NCI-H2107 treated with DMSO at 0.1 percent for 48 hours (cell line): Measurements from ENCODE around the gene CYP19A1.
"Not testable (repeated sequence)": the region's sequence is repeated elsewhere in the genome, so short reads cannot be mapped to it uniquely, and the experiment has no call there.

ENCODE experiments used
- DNase-seq: peaks from one replicate; lab custom pipeline; 2025; ENCODE audit not compliant: unreplicated experiment; lab: John Stamatoyannopoulos, UW

Gene CYP19A1

DNA sequence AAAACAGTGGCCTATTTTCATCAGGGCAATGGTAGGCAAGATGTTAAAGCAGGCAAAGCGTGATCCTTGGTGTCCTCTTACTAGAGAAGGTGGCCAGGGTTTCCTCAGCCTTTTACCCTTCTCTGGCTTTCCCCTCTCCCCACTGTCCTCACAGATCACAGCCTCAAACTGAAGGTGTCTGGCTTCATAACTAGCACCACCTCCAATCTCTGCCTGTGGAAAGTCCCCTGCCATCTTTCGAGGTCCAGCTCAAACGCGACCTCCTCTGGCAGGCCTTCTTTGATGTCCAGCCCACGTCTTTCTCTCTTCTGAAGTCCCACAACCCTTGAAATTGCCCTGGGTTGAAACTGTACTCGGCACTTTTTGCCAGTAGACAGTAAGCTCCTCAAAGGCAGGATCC is 35.9 kb downstream of the CYP19A1 start:
- no peak for DNase-seq

- peak; percentile 34 for DNase-seq
Observed at GRCh38 chr15:51299187-51300015, 39.0 kb downstream of the CYP19A1 start.

DNA sequence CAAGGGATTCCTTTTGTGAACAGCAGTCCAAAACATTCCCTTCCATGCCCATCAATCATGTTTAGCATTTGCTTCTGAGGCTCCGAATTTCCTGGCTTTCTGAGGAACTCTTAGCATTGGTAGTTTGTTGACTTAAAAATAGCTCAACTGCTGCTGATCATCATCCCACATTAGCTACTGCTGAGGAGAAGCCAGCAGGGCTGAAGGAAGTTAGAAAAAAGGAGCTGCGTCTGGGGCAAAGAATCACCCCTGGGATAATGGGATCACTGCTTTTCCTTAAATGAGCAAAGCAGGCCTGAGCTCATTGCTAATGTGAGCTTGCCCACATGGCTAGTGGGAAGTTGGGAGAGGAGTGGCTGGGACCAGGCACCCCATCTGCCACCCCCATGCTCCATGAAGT is 39.8 kb downstream of the CYP19A1 start:
- DNase-seq = no peak

DNA sequence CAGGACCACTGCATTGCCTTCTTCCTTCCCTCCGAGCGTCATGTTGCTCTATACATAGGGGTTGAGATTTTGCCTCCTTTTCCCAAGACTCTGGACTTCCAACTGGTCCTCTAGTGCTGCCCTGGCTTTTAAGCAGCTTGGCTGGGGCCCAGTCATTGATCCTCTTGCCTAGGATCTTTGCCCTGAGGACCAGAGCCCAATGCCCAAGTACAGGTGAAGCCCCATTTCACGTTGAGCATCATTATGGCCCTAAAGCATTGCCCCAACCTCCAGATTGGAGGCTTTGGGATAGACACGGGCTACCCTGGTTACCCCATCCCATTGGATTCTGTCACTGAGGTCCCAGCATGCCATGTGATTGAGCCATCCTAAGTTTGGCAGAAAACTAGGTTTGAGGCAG is 47.7 kb downstream of the CYP19A1 start:
- no peak for DNase-seq

- DNase-seq = no peak
Observed at GRCh38 chr15:51289290-51289689, 49.1 kb downstream of the CYP19A1 start.

DNA sequence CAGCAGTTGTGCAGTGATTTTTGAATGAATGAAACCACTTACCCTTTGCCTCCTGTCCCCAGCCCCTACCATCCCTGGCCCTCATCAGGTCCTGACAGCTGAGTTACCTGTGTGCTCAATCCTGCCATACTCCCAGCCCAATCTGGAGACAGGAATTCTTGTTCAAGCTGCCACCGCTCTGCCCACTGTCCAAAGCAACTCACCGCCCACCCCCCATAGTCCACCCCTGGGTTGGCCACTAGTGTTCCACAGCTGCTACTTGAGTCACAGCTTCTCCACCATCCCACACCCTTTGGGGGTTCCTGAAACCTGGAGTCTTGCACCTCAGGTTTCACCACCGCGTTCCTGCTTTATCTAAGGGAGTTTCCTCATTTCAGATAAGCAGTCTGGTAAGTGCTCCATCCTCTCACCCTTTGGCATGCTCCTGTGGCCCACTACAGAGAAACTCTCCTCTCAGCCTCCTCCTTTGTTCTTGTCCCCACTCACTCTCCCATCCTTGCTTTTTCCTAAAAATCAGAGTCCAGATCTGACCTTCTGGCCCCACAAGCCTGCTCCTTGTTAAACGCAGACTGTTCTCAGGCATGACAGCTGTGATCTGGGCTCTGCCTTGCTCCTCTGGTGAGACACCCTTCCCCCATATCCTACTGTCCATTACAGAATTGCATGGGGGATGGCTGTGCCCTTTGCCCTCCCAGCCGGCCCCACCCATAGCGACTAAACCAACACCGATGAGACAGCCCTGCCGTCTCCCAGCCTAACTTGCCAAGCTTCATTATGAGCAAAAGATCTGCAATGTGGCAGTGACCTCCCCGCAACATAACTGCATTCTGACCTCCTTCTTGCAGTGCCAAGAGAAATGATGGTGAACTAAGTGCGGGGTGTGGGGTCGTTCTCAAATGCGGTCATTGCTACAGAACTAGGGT is 50.0 kb downstream of the CYP19A1 start:
- no peak for DNase-seq

GRCh38 chr15:51286816-51287215 is 51.6 kb downstream of the CYP19A1 start:
- no peak for DNase-seq

DNA sequence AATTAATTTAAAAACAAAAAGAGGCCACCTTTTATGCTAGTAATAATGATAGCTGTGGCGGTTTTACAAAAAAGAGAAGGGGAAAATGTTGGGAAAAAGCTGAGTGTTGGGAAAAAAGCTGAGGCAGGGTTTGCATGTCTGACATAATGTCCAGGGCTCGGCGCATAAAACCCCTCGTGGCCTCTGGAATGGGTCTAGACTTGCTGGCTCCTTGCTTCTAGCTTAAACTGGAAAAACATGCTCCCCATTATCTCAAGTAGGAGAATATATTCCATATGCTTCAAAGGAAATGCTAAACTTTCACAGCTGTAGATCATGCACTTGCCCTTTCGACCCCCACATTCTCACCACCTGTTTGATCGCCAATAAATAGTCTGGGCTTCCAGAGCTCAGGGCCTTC is 53.0 kb downstream of the CYP19A1 start:
- no peak for DNase-seq

GRCh38 chr15:51284871-51285270 is 53.5 kb downstream of the CYP19A1 start:
- DNase-seq = no peak

- no peak for DNase-seq
Observed at GRCh38 chr15:51283026-51283425, 55.4 kb downstream of the CYP19A1 start.

- not testable (repeated sequence) for DNase-seq
Observed at GRCh38 chr15:51282241-51282640, 56.2 kb downstream of the CYP19A1 start.

- no peak for DNase-seq
Observed at GRCh38 chr15:51281368-51281967, 56.9 kb downstream of the CYP19A1 start.

DNA sequence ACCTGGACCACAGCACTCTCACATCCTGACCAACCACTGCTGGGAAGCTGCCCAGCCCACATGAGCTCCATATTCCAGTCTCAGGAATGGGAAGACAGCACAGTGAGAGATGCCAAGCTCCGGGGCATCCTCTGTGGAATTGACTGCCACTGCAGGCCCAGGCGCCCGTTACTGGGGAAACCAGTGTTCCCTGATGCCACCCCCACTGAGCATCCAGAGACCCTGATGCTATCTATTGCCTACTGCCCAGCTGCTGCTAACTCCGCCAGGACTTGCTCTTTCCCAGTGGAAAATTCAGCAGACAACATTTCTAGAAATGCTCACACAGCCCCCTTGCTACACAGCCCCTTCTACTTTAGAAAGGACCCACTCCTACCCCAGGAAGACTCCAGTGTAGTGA is 57.6 kb downstream of the CYP19A1 start:
- no peak for DNase-seq

- DNase-seq = no peak
Observed at GRCh38 chr15:51279391-51279790, 59.0 kb downstream of the CYP19A1 start.

GRCh38 chr15:51277101-51277500 is 61.3 kb downstream of the CYP19A1 start:
- DNase-seq = no peak

DNA sequence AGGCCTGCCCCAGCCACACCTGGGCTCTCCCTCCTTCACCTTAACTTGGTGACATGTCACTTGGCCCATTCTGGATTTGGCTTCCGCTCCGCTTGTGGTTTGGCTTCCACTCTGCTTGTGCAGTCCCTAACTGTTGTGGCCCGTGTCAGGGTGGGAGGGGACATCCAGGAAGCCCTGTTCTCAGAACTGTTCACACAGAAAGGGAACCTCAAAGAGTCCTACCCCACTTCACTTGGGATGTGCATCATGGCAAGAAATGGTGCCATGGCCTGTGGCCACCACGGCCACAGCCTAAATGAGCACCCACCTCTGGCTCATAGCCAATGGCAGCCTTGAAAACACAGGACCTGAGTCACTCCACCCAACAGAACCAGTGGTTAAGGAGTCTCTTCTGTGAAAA is 63.4 kb downstream of the CYP19A1 start:
- no peak for DNase-seq

DNA sequence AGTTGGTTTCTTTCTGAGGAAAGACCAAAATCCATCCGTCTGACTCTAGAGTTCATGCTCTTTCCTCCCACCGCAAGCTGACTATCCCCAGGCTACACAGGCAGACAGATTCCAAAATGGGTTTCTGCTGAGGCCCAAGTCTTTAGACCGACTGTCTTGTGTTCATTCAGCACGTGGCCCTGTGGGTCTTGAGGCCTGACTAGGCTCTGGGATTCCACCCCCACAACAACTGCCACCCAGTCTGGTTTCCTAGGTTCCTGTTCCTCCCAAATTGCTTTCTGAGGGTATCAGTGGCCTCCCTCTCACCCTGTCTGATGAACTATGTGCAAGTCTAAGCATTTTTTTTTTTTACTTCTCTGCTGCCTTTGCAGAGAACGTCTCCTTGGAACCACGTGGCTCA is 67.7 kb downstream of the CYP19A1 start:
- no peak for DNase-seq

DNA sequence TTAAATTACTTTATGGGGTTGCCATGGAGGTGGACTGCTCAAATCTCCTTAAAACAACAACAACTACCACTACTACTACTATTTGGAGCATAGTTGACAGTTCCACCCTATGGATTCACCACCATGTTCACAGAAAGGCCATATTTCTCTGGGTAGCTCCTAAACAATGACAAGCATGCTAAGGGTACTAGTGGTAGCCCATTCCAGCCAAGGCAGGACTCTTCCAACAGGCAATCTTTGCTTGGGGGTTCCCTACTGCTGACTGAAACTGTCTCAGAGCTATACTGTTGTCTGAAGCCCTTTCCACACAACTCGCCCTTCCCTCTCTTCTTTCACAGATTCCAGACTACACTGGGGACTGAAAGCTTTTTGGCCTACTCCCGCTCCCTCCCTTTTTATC is 68.9 kb downstream of the CYP19A1 start:
- no peak for DNase-seq

GRCh38 chr15:51267703-51268083 is 70.7 kb downstream of the CYP19A1 start:
- DNase-seq = no peak

DNA sequence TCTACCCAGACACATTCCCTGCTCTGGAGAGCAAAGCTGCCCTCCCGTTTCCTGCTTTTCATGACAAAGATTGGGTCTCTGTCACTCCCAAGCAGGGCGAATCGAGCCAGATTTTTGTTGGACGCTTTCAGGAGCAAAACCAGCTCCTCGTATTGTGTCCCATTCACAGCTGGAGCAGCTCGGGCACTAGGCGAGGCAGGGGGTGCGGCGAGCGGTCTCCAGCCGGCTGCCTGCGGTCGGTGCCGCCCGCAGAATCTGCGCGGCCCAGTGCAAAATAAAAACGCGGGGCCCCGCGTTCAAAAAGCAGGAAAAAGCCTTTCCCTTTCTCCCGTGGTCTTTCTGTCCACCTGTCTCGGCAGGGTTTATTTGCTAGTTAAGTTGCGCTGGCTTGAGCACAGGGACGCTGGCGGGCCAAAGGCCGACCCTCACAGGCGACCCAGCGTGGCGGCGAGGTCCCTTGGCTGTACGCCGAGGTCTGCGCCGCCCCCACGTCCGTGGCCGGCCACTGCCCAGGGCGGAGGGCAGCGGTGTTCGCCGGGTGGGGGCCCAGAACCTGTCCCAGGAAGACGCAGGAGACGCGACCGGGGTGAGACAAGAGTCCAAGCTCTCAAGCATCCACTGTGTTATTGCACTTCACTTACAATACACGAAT is 71.2 kb downstream of the CYP19A1 start:
- DNase-seq = no peak

DNA sequence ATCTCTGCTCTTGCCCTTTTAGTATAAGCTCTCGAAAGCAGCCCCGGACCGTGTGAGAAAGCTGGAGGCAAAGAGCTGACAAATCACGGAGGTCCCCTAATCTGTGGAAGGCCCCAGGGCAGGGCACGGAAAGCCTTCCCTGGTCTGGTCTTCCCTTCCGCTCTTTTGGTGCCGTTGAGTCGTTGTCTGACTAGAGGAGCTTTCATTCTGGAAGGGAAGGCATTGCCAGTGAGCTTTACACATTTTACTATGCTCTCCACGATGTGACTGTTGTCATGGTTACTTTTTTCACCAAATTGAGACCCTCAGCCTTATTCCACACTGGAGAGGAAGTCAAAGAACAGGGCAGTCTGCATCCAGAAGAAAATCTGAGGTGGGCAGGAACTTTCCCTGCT is 71.7 kb downstream of the CYP19A1 start:
- DNase-seq = no peak
